BE2C (cell line): Measurements from ENCODE around the gene RRBP1.

Experiments
- DNase-seq: peaks from one replicate; pipeline ENCODE4 v3.0.0-alpha.2; 2020
- H3K27me3 ChIP-seq: fragments of 250-450 bp; sonication (Bioruptor Pico); 2 replicates; pipeline ENCODE4 v1.5.1; 2020; ENCODE audit warnings: mild to moderate bottlenecking
- H3K36me3 ChIP-seq: fragments of 250-450 bp; sonication (Bioruptor Pico); 2 replicates; pipeline ENCODE4 v1.5.1; 2020; ENCODE audit warnings: mild to moderate bottlenecking
- H3K4me1 ChIP-seq: fragments of 250-450 bp; sonication (Bioruptor Pico); 2 replicates; pipeline ENCODE4 v1.5.1; 2020
- H3K4me3 ChIP-seq: 2 replicates; pipeline ENCODE4 v1.5.1; 2011; ENCODE audit warnings: low read depth, low read length
- H3K9me3 ChIP-seq: fragments of 250-450 bp; sonication (Bioruptor Pico); 2 replicates; pipeline ENCODE4 v1.5.1; 2020
- CTCF ChIP-seq: IDR thresholded peaks from 2 replicates; pipeline ENCODE4 v1.5.1; 2012; ENCODE audit warnings: mild to moderate bottlenecking, low read depth, low read length

The RRBP1 gene

GRCh38 chr20:17614176-17614811 is 67.7 kb downstream of the RRBP1 start:
- no peaks in the 10 kb centered on the region for H3K9me3 ChIP-seq
- H3K4me3 ChIP-seq = peak overlapping the region; percentile 45
- H3K27me3 ChIP-seq = no peaks in the 10 kb centered on the region
- H3K36me3 ChIP-seq = no peaks in the 10 kb centered on the region; the same call in 1 of the 2 replicates
- no peak for TF ChIP-seq CTCF
- peak; percentile 85 for DNase-seq
- 0 out of 2 replicates have a peak, but pooled peaks cover 3% of the 10 kb centered on the region for H3K4me1 ChIP-seq

- DNase-seq = no peak
- 0 out of 2 replicates have a peak, but pooled peaks cover 3% of the 10 kb centered on the region for H3K4me1 ChIP-seq
- no peaks in the 10 kb centered on the region; the same call in 1 of the 2 replicates for H3K36me3 ChIP-seq
- no peak overlapping the region for H3K4me3 ChIP-seq
- H3K9me3 ChIP-seq = no peaks in the 10 kb centered on the region
- no peaks in the 10 kb centered on the region for H3K27me3 ChIP-seq
- no peak for TF ChIP-seq CTCF
Measured at GRCh38 chr20:17613328-17614175, 68.5 kb downstream of the RRBP1 start.

- Histone ChIP-seq H3K4me3 (no peak overlapping the region), H3K27me3 (no peaks in the 10 kb centered on the region), H3K4me1 (0 out of 2 replicates have a peak, but pooled peaks cover 3% of the 10 kb centered on the region), H3K36me3 (peaks cover 3% of the 10 kb centered on the region), H3K9me3 (no peaks in the 10 kb centered on the region)
- no peak for TF ChIP-seq CTCF
- DNase-seq = no peak
Measured at GRCh38 chr20:17612992-17613327, 69.1 kb downstream of the RRBP1 start.

GRCh38 chr20:17612287-17612991 is 69.6 kb downstream of the RRBP1 start:
- H3K36me3 ChIP-seq = peaks cover 7% of the 10 kb centered on the region
- TF ChIP-seq CTCF = no peak
- no peaks in the 10 kb centered on the region for H3K27me3 ChIP-seq
- no peak overlapping the region for H3K4me3 ChIP-seq
- no peak for DNase-seq
- 0 out of 2 replicates have a peak, but pooled peaks cover 3% of the 10 kb centered on the region for H3K4me1 ChIP-seq
- H3K9me3 ChIP-seq = no peaks in the 10 kb centered on the region

- peak; percentile 28 for TF ChIP-seq CTCF
- no peak for DNase-seq
- Histone ChIP-seq H3K4me3 (no peak overlapping the region), H3K4me1 (0 out of 2 replicates have a peak, but pooled peaks cover 3% of the 10 kb centered on the region), H3K9me3 (no peaks in the 10 kb centered on the region), H3K36me3 (peaks cover 8% of the 10 kb centered on the region), H3K27me3 (no peaks in the 10 kb centered on the region)
Measured at GRCh38 chr20:17611540-17612286, 70.3 kb downstream of the RRBP1 start.
